Stimulated activated CD4-positive, alpha-beta T cell treated with anti-CD3 and anti-CD28 coated beads, Interleukin-12 subunit alpha, Interleukin-12 subunit beta, amount 100 ng/mL, for 48 hours (primary cell): Measurements from ENCODE around the gene PDE8A.
"Not testable (repeated sequence)": the region's sequence is repeated elsewhere in the genome, so short reads cannot be mapped to it uniquely, and the experiment has no call there.

Source experiments
- DNase-seq, 3 donors: peaks; one replicate each; pipeline ENCODE4 v3.0.0-alpha.2; 2020; ENCODE audit warnings: low read depth in 2 of 3, low spot score in 1 of 3

PDE8A gene

GRCh38 chr15:85009435-85009834 is 27.8 kb downstream of the PDE8A start:
- no peak for DNase-seq

- DNase-seq, result no peak
Observed at GRCh38 chr15:85010071-85010385, 28.4 kb downstream of the PDE8A start.

- DNase-seq, result no peak
Observed at GRCh38 chr15:85010386-85011159, 28.9 kb downstream of the PDE8A start.

GRCh38 chr15:85011160-85011571 is 29.5 kb downstream of the PDE8A start:
- DNase-seq, result no peak

- not testable (repeated sequence) for DNase-seq
Observed at GRCh38 chr15:85011724-85012123, 30.1 kb downstream of the PDE8A start.

GRCh38 chr15:85013785-85014184 is 32.1 kb downstream of the PDE8A start:
- no peak for DNase-seq

- no peak for DNase-seq
Observed at GRCh38 chr15:85014932-85015331, 33.3 kb downstream of the PDE8A start.

GRCh38 chr15:85016275-85016674 is 34.6 kb downstream of the PDE8A start:
- DNase-seq, result no peak

- DNase-seq, result no peak
Observed at GRCh38 chr15:85019815-85020590, 38.3 kb downstream of the PDE8A start.

GRCh38 chr15:85021409-85021808 is 39.8 kb downstream of the PDE8A start:
- no peak for DNase-seq

- DNase-seq, result no peak
Observed at GRCh38 chr15:85022860-85023403, 41.3 kb downstream of the PDE8A start.

- no peak for DNase-seq
Observed at GRCh38 chr15:85024003-85024402, 42.3 kb downstream of the PDE8A start.

- DNase-seq, result no peak
Observed at GRCh38 chr15:85024509-85025336, 43.1 kb downstream of the PDE8A start.

- DNase-seq, result no peak
Observed at GRCh38 chr15:85025516-85026251, 44.0 kb downstream of the PDE8A start.

- no peak for DNase-seq
Observed at GRCh38 chr15:85026304-85027032, 44.8 kb downstream of the PDE8A start.

- DNase-seq, result no peak
Observed at GRCh38 chr15:85027033-85027380, 45.4 kb downstream of the PDE8A start.

GRCh38 chr15:85027421-85027820 is 45.8 kb downstream of the PDE8A start:
- DNase-seq, result no peak

GRCh38 chr15:85028416-85028815 is 46.8 kb downstream of the PDE8A start:
- DNase-seq, result no peak

GRCh38 chr15:85029221-85029620 is 47.6 kb downstream of the PDE8A start:
- DNase-seq, result no peak

GRCh38 chr15:85030301-85030929 is 48.8 kb downstream of the PDE8A start:
- DNase-seq, result peak in 1 of 3 donors; percentile 15
